HG03095 (cell line): ENCODE data around the gene SMARCB1.

Experiments
- ATAC-seq: cut with Tn5 transposase; IDR thresholded peaks from one replicate; pipeline ENCODE4 v1.9.1; 2021; ENCODE audit warnings: moderate library complexity; ENCODE audit not compliant: unreplicated experiment

SMARCB1 gene

DNA sequence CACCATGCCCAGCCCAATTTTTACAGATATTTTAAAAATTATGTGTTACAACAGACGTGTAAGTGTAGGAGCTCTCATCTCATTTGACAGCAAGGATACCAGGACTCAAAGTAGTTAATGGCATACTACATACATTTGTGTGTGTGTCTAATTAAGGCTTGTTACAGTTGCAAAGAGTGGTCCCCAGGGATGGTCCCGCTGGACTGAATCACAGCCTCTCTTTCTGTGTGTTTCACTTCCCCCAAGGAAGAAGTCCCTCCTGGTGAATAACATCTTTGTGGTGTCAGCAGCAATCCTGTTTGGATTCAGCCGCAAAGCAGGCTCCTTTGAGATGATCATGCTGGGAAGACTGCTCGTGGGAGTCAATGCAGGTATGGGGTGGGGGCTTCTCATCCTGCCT is 88.1 kb downstream of the SMARCB1 start:
- no peak for ATAC-seq

DNA sequence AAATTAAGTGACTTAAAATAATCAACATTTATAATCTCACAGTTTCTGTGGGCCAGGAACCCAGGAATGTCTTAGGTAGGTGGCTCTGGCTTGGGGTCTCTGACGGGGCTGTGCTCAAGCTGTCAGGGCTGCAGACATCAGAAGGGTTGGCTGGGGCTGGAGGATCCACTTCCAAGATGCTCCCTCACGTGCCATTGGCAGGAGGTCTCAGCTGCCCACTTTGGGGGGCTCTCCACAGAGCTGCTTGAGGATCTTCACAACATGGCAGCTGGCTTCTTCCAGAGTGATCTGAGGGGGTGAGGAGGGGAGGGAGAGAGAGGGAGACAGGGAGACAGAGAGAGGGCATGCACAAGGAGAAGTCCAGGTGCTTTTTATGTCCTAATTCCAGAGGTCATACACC is 89.0 kb downstream of the SMARCB1 start:
- ATAC-seq = no peak

DNA sequence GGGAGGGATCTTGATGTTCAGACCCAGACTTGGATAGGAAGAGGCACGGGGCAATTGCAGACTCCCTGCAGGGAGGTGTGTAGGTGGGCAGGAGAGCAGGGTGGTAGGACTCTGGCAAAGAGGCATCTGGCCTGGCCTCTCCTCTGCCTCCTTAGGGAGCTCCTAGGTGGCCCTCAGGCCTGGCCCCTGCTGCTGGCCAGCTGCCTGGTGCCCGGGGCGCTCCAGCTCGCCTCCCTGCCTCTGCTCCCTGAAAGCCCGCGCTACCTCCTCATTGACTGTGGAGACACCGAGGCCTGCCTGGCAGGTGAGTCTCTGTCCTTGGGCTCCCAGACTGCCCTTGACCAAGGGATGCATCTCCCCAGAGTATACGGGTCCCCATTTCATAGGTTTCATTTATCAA is 90.8 kb downstream of the SMARCB1 start:
- no peak for ATAC-seq

DNA sequence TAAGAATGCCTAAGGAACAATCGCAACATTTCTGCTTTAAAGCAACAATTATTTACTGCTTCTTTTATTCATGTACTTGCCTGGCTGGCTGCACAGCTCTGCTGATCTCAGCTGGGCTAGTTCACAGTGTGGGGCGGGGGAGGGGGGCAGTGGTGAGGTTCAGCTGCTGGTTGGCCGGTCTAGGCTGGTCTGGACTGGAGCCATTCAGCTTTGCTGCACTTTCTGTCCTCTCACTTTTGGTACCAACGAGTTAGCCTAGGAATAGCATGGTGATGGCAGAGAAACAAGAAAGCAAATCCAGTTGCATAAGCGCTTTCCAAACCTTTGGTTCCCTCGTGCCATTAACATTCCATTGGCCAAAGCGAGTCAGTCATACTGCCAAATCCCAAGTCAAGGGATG is 91.5 kb downstream of the SMARCB1 start:
- no peak for ATAC-seq

DNA sequence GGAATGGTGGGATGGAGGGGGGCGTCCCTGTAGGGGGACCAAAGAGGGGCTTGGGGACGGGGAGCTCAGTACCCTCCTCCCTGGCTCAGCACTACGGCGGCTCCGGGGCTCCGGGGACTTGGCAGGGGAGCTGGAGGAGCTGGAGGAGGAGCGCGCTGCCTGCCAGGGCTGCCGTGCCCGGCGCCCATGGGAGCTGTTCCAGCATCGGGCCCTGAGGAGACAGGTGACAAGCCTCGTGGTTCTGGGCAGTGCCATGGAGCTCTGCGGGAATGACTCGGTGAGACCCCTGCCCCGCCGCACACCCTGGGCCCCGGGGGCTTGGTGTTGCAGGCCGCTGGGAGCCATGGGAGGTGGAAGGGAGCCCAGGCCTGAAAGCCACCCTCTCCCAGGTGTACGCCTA is 95.6 kb downstream of the SMARCB1 start:
- no peak for ATAC-seq

- ATAC-seq = no peak
Measured at GRCh38 chr22:23883658-23884057, 96.9 kb downstream of the SMARCB1 start.

GRCh38 chr22:23884140-23884539 is 97.4 kb downstream of the SMARCB1 start:
- no peak for ATAC-seq
